HepG2 (cell line): ENCODE measurements around the gene BPIFB2. TPM values are rescaled to one million over a fixed set of nuclear protein-coding genes. Genes with fewer than 3 reads are reported as not detected.

Experiments used
- BATF2 ChIP-seq: sonication (generic); formaldehyde crosslinking; IDR thresholded peaks from 2 replicates; pipeline ENCODE4 v1.8.0; 2022; ENCODE audit warnings: mild to moderate bottlenecking, missing genetic modification reagents, moderate library complexity
- CEBPG ChIP-seq: IDR thresholded peaks from 2 replicates; pipeline ENCODE4 v1.6.1; 2016
- HBP1 ChIP-seq: IDR thresholded peaks from 2 replicates; pipeline ENCODE4 v1.6.1; 2016; ENCODE audit warnings: low read depth, control low read depth
- NFIB ChIP-seq: sonication (generic); formaldehyde crosslinking; IDR thresholded peaks from 2 replicates; pipeline ENCODE4 v1.9.0; 2021; ENCODE audit warnings: missing genetic modification reagents, mild to moderate bottlenecking, borderline replicate concordance
- NFYB ChIP-seq: sonication (generic); formaldehyde crosslinking; IDR thresholded peaks from 2 replicates; pipeline ENCODE4 v1.4.0; 2020; ENCODE audit warnings: missing genetic modification reagents
- POLR2G ChIP-seq: fragments of 200-400 bp; formaldehyde crosslinking; IDR thresholded peaks from 2 replicates; pipeline ENCODE4 v1.6.1; 2018; ENCODE audit warnings: mild to moderate bottlenecking, low read depth, low read length, moderate library complexity
- REXO4 ChIP-seq: sonication (generic); formaldehyde crosslinking; IDR thresholded peaks from 2 replicates; pipeline ENCODE4 v1.8.0; 2022; ENCODE audit warnings: missing genetic modification reagents, mild to moderate bottlenecking, borderline replicate concordance
- TBX2 ChIP-seq: sonication (generic); formaldehyde crosslinking; IDR thresholded peaks from 2 replicates; pipeline ENCODE4 v1.5.0; 2020; ENCODE audit warnings: missing genetic modification reagents, mild to moderate bottlenecking, borderline replicate concordance
- ZBTB40 ChIP-seq, 2 experiments: fragments of 450-650 bp in 1 of 2; sonication (generic) in 1 of 2; formaldehyde crosslinking in 1 of 2; IDR thresholded peaks; 2 replicates each; pipeline versions ENCODE4 v1.6.1 to v1.8.0; 2016 to 2022; ENCODE audit warnings: antibody characterized with exemption in 1 of 2, mild to moderate bottlenecking in 1 of 2, missing genetic modification reagents in 1 of 2
- ZNF280B ChIP-seq: sonication (generic); formaldehyde crosslinking; IDR thresholded peaks from 2 replicates; pipeline ENCODE4 v1.5.0; 2020; ENCODE audit warnings: missing genetic modification reagents, mild to moderate bottlenecking, borderline replicate concordance
- ZNF350 ChIP-seq: sonication (generic); formaldehyde crosslinking; IDR thresholded peaks from 2 replicates; pipeline ENCODE4 v1.4.0; 2020; ENCODE audit warnings: mild to moderate bottlenecking, low read depth, missing genetic modification reagents, borderline replicate concordance
- ZNF615 ChIP-seq: sonication (generic); formaldehyde crosslinking; IDR thresholded peaks from 2 replicates; pipeline ENCODE4 v1.5.0; 2020; ENCODE audit warnings: mild to moderate bottlenecking, missing genetic modification reagents, borderline replicate concordance
- ZNF788 ChIP-seq: sonication (generic); formaldehyde crosslinking; IDR thresholded peaks from 2 replicates; pipeline ENCODE4 v1.5.0; 2020; ENCODE audit warnings: mild to moderate bottlenecking, missing genetic modification reagents, borderline replicate concordance
- polyA plus RNA-seq, 8 experiments: library from polyadenylated mRNA; depleted of rRNA in 3 of 8; stranded (reverse) in 7 of 8; unstranded in 1 of 8; fragments of >200 nt; fragmentation: Illumina TruSeq in 4 of 8; extraction: Trizol in 4 of 8; gene quantifications; 2 replicates each; pipeline versions ENCODE4 v1.2.1 to v1.2.3, GENCODE V29; 2011 to 2016; ENCODE audit warnings: low read depth in 4 of 8, missing spikeins in 1 of 8, mixed read lengths in 1 of 8; ENCODE audit not compliant: insufficient read depth in 1 of 8
- total RNA-seq, 5 experiments: library from RNA; depleted of rRNA; stranded (reverse); fragments of >200 nt; fragmentation: Illumina TruSeq; extraction: Trizol; gene quantifications; 2 replicates each; pipeline ENCODE4 v1.2.3, GENCODE V29; 2016; ENCODE audit warnings: low read depth in 1 of 5

Gene BPIFB2
- total and polyA plus RNA-seq, 2 of the 13 experiments (the other 11 are each of a cell fraction or from before 2014, with no cell fraction given), result 54.5 to 902 TPM

GRCh38 chr20:32972181-32973076 is 35.1 kb upstream of the BPIFB2 start (continued):
- peak; percentile 75; the same call in 1 of the 2 replicates for TF ChIP-seq ZNF280B (CRISPR knock-in tag)
- TF ChIP-seq ZNF788 (CRISPR knock-in tag), result peak; percentile 45; the same call in 1 of the 2 replicates
- no peak for TF ChIP-seq HBP1 (CRISPR knock-in tag)
- TF ChIP-seq CEBPG, result no peak
- TF ChIP-seq ZNF350 (CRISPR knock-in tag), result no peak
- no peak for TF ChIP-seq POLR2G
- TF ChIP-seq BATF2 (CRISPR knock-in tag), result 0 out of 2 replicates have a peak, but pooled peaks have one; percentile 28
- peak; percentile 67 for TF ChIP-seq NFYB (CRISPR knock-in tag)
- no peak for TF ChIP-seq ZNF615 (CRISPR knock-in tag)
- TF ChIP-seq TBX2 (CRISPR knock-in tag), result peak; percentile 46; the same call in 1 of the 2 replicates
- TF ChIP-seq ZBTB40 (IDR thresholded peaks at IDR 0.05), result no peak
- 0 out of 2 replicates have a peak, but pooled peaks have one; percentile 47 for TF ChIP-seq ZBTB40 (CRISPR knock-in tag; IDR thresholded peaks at IDR 0.05)
- no peak for TF ChIP-seq REXO4 (CRISPR knock-in tag)
- 0 out of 2 replicates have a peak, but pooled peaks have one; percentile 47 for TF ChIP-seq NFIB
